Caco-2 (cell line): ENCODE measurements around the gene SHISA3. TPM values are rescaled to one million over a fixed set of nuclear protein-coding genes. Genes with fewer than 3 reads are reported as not detected.

Source experiments
- BruUV-seq: library from RNA; stranded (reverse); fragments of 400-500 nt; replicated peaks from 2 replicates; lab custom pipeline; 2021; lab: Mats Ljungman, UMichigan
- CTCF ChIA-PET: fragments of 300-600 bp; sonication (Branson Sonifier 250); formaldehyde crosslinking; loops from one replicate; lab custom pipeline; 2022; ENCODE audit warnings: antibody characterized with exemption; lab: Charles Lee
- POLR2A ChIA-PET: fragments of 300-600 bp; sonication (Branson Sonifier 250); formaldehyde crosslinking; loops from one replicate; lab custom pipeline; 2022; ENCODE audit warnings: antibody characterized with exemption; lab: Charles Lee
- DNase-seq, 2 experiments: peaks; one replicate each; pipeline versions ENCODE4 v3.0.0 to v3.0.0-alpha.2; 2020 to 2022
- H3K27me3 ChIP-seq: replicated peaks from 2 replicates; pipeline ENCODE4 v1.6.0; 2011; ENCODE audit warnings: low read length; ENCODE audit not compliant: control insufficient read depth, insufficient read depth
- H3K36me3 ChIP-seq: 2 replicates; pipeline ENCODE4 v1.5.1; 2011; ENCODE audit warnings: low read length; ENCODE audit not compliant: control insufficient read depth, insufficient read depth
- H3K4me1 ChIP-seq: fragments of 250-450 bp; sonication (Bioruptor Pico); 2 replicates; pipeline ENCODE4 v1.5.1; 2020; ENCODE audit warnings: mild to moderate bottlenecking
- H3K4me3 ChIP-seq: 2 replicates; pipeline ENCODE4 v1.5.1; 2011; ENCODE audit warnings: low read depth, mild to moderate bottlenecking, control low read depth, low read length
- H3K9me3 ChIP-seq: fragments of 250-450 bp; sonication (Bioruptor Pico); 2 replicates; pipeline ENCODE4 v1.5.1; 2020; ENCODE audit warnings: mild to moderate bottlenecking, moderate library complexity
- H3K27ac Mint-ChIP-seq: one replicate; pipeline ENCODE4 v1.8.0; 2022; ENCODE audit warnings: mixed read lengths; ENCODE audit not compliant: unreplicated experiment
- H3K27me3 Mint-ChIP-seq: one replicate; pipeline ENCODE4 v1.8.0; 2022; ENCODE audit warnings: mixed read lengths; ENCODE audit not compliant: insufficient read depth, unreplicated experiment
- H3K36me3 Mint-ChIP-seq: one replicate; pipeline ENCODE4 v1.8.0; 2022; ENCODE audit warnings: mild to moderate bottlenecking, mixed read lengths; ENCODE audit not compliant: insufficient read depth, unreplicated experiment
- H3K4me1 Mint-ChIP-seq: one replicate; pipeline ENCODE4 v1.8.0; 2022; ENCODE audit warnings: low read depth, mixed read lengths; ENCODE audit not compliant: unreplicated experiment
- H3K4me3 Mint-ChIP-seq: one replicate; pipeline ENCODE4 v1.8.0; 2022; ENCODE audit warnings: mild to moderate bottlenecking, moderate library complexity, mixed read lengths; ENCODE audit not compliant: unreplicated experiment
- H3K9me3 Mint-ChIP-seq: one replicate; pipeline ENCODE4 v1.8.0; 2022; ENCODE audit warnings: mixed read lengths; ENCODE audit not compliant: unreplicated experiment
- CTCF ChIP-seq, 2 experiments: fragments of 200-600 bp in 1 of 2; IDR thresholded peaks; 1 replicate in 1 of 2; 2 replicates in 1 of 2; pipeline versions ENCODE4 v1.5.1 to v1.8.0; 2011 to 2022; ENCODE audit warnings: antibody characterized with exemption in 1 of 2, control low read depth in 1 of 2, inconsistent platforms in 1 of 2, low read depth in 1 of 2, low read length in 1 of 2, mild to moderate bottlenecking in 1 of 2, moderate library complexity in 1 of 2; ENCODE audit not compliant: insufficient read depth in 1 of 2, severe bottlenecking in 1 of 2, unreplicated experiment in 1 of 2
- intact Hi-C: fragments of 100-400 bp; cut with micrococcal nuclease; formaldehyde crosslinking; loops from one replicate; pipeline ENCODE4 v1.10.0; 2022; ENCODE audit not compliant: unreplicated experiment
- total RNA-seq: library from RNA; stranded (reverse); gene quantifications from 2 replicates; pipeline ENCODE4 v1.2.3, GENCODE V29; 2022

SHISA3 gene
- total RNA-seq, 1 experiment from 2014 or later, result not detected

GRCh38 chr4:42359711-42360110 lies 37.6 kb upstream of the SHISA3 start:
- H3K4me3 Mint-ChIP-seq, result no peak overlapping the region
- no peak for TF ChIP-seq CTCF (IDR thresholded peaks at IDR 0.05; ENCODE audit: insufficient read depth in 1 of 2, low read depth in 1 of 2, low read length in 1 of 2, severe bottlenecking in 1 of 2, unreplicated experiment in 1 of 2)
- H3K27ac Mint-ChIP-seq, result no peak overlapping the region

GRCh38 chr4:42360256-42360669 lies 37.0 kb upstream of the SHISA3 start:
- no peak for TF ChIP-seq CTCF (IDR thresholded peaks at IDR 0.05; ENCODE audit: insufficient read depth in 1 of 2, low read depth in 1 of 2, low read length in 1 of 2, severe bottlenecking in 1 of 2, unreplicated experiment in 1 of 2)
- Mint-ChIP-seq H3K27ac (no peak overlapping the region), H3K4me3 (no peak overlapping the region), H3K4me1 (no peaks in the 10 kb centered on the region), H3K27me3 (peaks cover 40% of the 10 kb centered on the region), H3K9me3 (no peaks in the 10 kb centered on the region), H3K36me3 (no peaks in the 10 kb centered on the region)
- no TSS peak for BruUV-seq
- Histone ChIP-seq H3K9me3 (no peaks in the 10 kb centered on the region), H3K4me3 (no peak overlapping the region), H3K27me3 (no peaks in the 10 kb centered on the region; the same call in 1 of the 2 replicates), H3K36me3 (no peaks in the 10 kb centered on the region), H3K4me1 (no peaks in the 10 kb centered on the region)
- POLR2A ChIA-PET, result no interaction called here
- CTCF ChIA-PET, result interaction anchor here (0.9 kb wide), 1 partner anchor 11 kb away, joined by 4 read pairs; no protein-coding TSS in a partner anchor
- intact Hi-C loops, result no loop called here
- DNase-seq, result no peak

More at GRCh38 chr4:42359711-42360110, 37.6 kb upstream of the SHISA3 start:
- Histone ChIP-seq H3K36me3 (no peaks in the 10 kb centered on the region), H3K4me3 (no peak overlapping the region), H3K4me1 (no peaks in the 10 kb centered on the region), H3K27me3 (no peaks in the 10 kb centered on the region; the same call in 1 of the 2 replicates), H3K9me3 (no peaks in the 10 kb centered on the region)
- intact Hi-C loops, result no loop called here
- no peaks in the 10 kb centered on the region for H3K36me3 Mint-ChIP-seq
- ChIA-PET CTCF (interaction anchor here (0.9 kb wide), 1 partner anchor 12 kb away, joined by 4 read pairs; no protein-coding TSS in a partner anchor), POLR2A (no interaction called here)
- BruUV-seq, result no TSS peak
- H3K27me3 Mint-ChIP-seq, result peaks cover 44% of the 10 kb centered on the region
- no peaks in the 10 kb centered on the region for H3K9me3 Mint-ChIP-seq
- DNase-seq, result no peak
- H3K4me1 Mint-ChIP-seq, result no peaks in the 10 kb centered on the region

- Mint-ChIP-seq H3K27me3 (peaks cover 32% of the 10 kb centered on the region), H3K27ac (no peak overlapping the region), H3K4me1 (no peaks in the 10 kb centered on the region), H3K36me3 (no peaks in the 10 kb centered on the region), H3K4me3 (no peak overlapping the region), H3K9me3 (no peaks in the 10 kb centered on the region)
- intact Hi-C loops, result no loop called here
- Histone ChIP-seq H3K36me3 (no peaks in the 10 kb centered on the region), H3K4me1 (no peaks in the 10 kb centered on the region), H3K27me3 (no peaks in the 10 kb centered on the region; the same call in 1 of the 2 replicates), H3K4me3 (no peak overlapping the region), H3K9me3 (no peaks in the 10 kb centered on the region)
- no peak for TF ChIP-seq CTCF (IDR thresholded peaks at IDR 0.05; ENCODE audit: insufficient read depth in 1 of 2, low read depth in 1 of 2, low read length in 1 of 2, severe bottlenecking in 1 of 2, unreplicated experiment in 1 of 2)
- ChIA-PET POLR2A (no interaction called here), CTCF (no interaction called here)
- BruUV-seq, result no TSS peak
- DNase-seq, result no peak
Measured at GRCh38 chr4:42361456-42361855, 35.8 kb upstream of the SHISA3 start.
